ENCODE measurements around the gene HMCES. TPM values are rescaled to one million over a fixed set of nuclear protein-coding genes. Genes with fewer than 3 reads are reported as not detected.

Gene HMCES
- total and polyA plus RNA-seq, 2 of the 13 experiments (the other 11 are each of a cell fraction or from before 2014, with no cell fraction given): 16.1 to 37.5 TPM

DNA sequence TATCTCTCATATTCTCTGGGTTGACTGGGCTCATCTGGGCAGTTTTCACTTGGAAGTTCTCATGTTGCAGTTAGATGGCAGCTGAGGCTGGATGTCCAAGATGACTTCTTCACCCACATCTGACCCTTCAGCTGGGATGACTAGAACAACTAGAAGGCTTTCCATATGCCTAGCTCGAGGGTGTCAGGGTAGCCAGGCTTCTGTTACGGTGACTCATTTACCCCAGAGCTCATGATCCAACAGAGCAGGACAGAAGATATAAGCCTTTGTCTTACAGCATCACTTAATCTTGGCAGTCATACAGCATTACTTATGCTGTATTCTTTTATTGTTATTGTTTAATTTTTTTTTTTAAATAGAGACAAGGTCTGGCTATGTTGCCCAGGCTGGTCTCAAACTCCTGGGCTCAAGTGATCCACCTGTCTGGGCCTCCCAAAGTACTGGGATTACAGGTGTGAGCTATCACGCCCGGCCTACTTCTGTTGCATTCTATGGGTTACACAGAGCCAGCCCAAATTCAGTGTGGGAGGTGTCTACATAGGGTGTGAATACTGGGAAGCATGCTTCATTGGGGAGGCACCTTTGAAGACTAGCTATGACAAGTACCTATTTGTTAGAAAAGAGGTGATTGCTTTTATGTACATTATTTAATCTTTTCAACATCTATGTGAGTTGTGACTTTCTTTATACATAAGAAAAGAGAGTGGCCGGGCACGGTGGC, 10.7 kb downstream of the HMCES start:
- ChIA-PET POLR2A (interaction anchor here (0.9 kb wide), 1 partner anchor 27 kb away, joined by 3 read pairs; a partner anchor contains a TSS), CTCF (ENCODE audit: low intra/inter-chr PET ratio, low total read pairs) (no interaction called here)
- no peaks in the 10 kb centered on the region for H4K20me1 ChIP-seq (ENCODE audit: insufficient read depth, low read length)
- no TSS peak for BruUV-seq (replicated peaks)
- no peak overlapping the region for H3K27ac ChIP-seq (ENCODE audit: extremely low read length, insufficient read depth, low read length)
- no peak overlapping the region for H2AFZ ChIP-seq (ENCODE audit: low read length)
- no peak for ATAC-seq
- peaks cover 2 to 42% of the 10 kb centered on the region in 2 experiments; a peak in 3 of 5 replicates for H3K36me3 ChIP-seq (replicated peaks in 1 of 2; ENCODE audit: control insufficient read depth in 1 of 2, insufficient read depth in 2 of 2, low read length in 2 of 2)
- in situ Hi-C loops (cut with HindIII; ENCODE audit: extremely low pct_ligation_motif_present, low pct_unique_long_range_greater_than_20kb) (no loop called here), intact Hi-C loops (cut with micrococcal nuclease; ENCODE audit: unreplicated experiment) (no loop called here)
- no peaks in the 10 kb centered on the region for H3K27me3 ChIP-seq (ENCODE audit: control insufficient read depth in 1 of 2, insufficient read depth in 2 of 2, low read length in 2 of 2)
- no peak overlapping the region for H3K4me3 ChIP-seq (replicated peaks in 1 of 3; ENCODE audit: insufficient read depth in 1 of 3, low read depth in 2 of 3, low read length in 3 of 3)
- H3K79me2 ChIP-seq (ENCODE audit: insufficient read depth, low read length): no peaks in the 10 kb centered on the region
- DNase-seq (ENCODE audit: low spot score): no peak
- no peaks in the 10 kb centered on the region for H3K9me3 ChIP-seq (ENCODE audit: low read length)
- 91% methylated on average over 6 of the region's 6 CpGs for WGBS (ENCODE audit: low lambda C conversion rate)
- TF ChIP-seq IKZF1 (IDR thresholded peaks at IDR 0.05) (no peak), PAF1 (CRISPR knock-in tag; IDR thresholded peaks at IDR 0.05) (no peak), ZBTB21 (CRISPR knock-in tag; IDR thresholded peaks at IDR 0.05) (no peak), U2AF1 (optimal IDR thresholded peaks at IDR 0.05; ENCODE audit: low read depth, low read length) (no peak), ZNF572 (CRISPR knock-in tag; IDR thresholded peaks at IDR 0.05) (no peak), TCF7L2 (IDR thresholded peaks at IDR 0.05; ENCODE audit: low read depth, low read length) (no peak), NFATC3 (CRISPR knock-in tag; IDR thresholded peaks at IDR 0.05) (no peak), DNMT1 (CRISPR knock-in tag; IDR thresholded peaks at IDR 0.05) (no peak), ZNF331 (CRISPR knock-in tag; IDR thresholded peaks at IDR 0.05) (no peak)
- TF ChIP-seq, protein P1, sequence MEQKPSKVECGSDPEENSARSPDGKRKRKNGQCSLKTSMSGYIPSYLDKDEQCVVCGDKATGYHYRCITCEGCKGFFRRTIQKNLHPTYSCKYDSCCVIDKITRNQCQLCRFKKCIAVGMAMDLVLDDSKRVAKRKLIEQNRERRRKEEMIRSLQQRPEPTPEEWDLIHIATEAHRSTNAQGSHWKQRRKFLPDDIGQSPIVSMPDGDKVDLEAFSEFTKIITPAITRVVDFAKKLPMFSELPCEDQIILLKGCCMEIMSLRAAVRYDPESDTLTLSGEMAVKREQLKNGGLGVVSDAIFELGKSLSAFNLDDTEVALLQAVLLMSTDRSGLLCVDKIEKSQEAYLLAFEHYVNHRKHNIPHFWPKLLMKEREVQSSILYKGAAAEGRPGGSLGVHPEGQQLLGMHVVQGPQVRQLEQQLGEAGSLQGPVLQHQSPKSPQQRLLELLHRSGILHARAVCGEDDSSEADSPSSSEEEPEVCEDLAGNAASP (CRISPR knock-in tag; IDR thresholded peaks at IDR 0.05; ENCODE audit: borderline replicate concordance): no peak
- no peak overlapping the region for H3K4me2 ChIP-seq (ENCODE audit: low read depth, low read length)
- H3K9ac ChIP-seq (ENCODE audit: insufficient read depth, low read depth, low read length): no peak overlapping the region
- H3K4me1 ChIP-seq (ENCODE audit: insufficient read depth, low read length): peaks cover 7% of the 10 kb centered on the region; the same call in 1 of the 2 replicates
- FAIRE-seq: no peak
